Erythroblast (primary cell): ENCODE results near the gene UBR3.

ENCODE experiments used
- GATA1 ChIP-seq: IDR thresholded peaks from 2 replicates; pipeline ENCODE4 v1.6.1; 2011; ENCODE audit warnings: low read depth, mild to moderate bottlenecking, control low read depth, low read length, moderate library complexity
- POLR2A ChIP-seq: IDR thresholded peaks from 2 replicates; pipeline ENCODE4 v1.6.1; 2011; ENCODE audit warnings: mild to moderate bottlenecking, low read length

GRCh38 chr2:169845016-169845415 is 17.8 kb downstream of the UBR3 start:
- no peak for TF ChIP-seq POLR2A
- TF ChIP-seq GATA1, result no peak
